ENCODE measurements around the gene PCDH18. TPM values are rescaled to one million over a fixed set of nuclear protein-coding genes. Genes with fewer than 3 reads are reported as not detected.
A peak's percentile ranks its signal among the peaks of the same experiment; 100 is the strongest.

PCDH18 gene
- total and polyA plus RNA-seq, 2 experiments from 2014 or later: 119 to 255 TPM

GRCh38 chr4:137543648-137544047 is 11.4 kb upstream of the PCDH18 start:
- in situ Hi-C loops (cut with MboI): loop anchor here (25.0 kb wide), 2 partner anchors 319 to 1144 kb away; no protein-coding TSS in a partner anchor
- Histone ChIP-seq H3K4me3 (peak overlapping the region; percentile 68; the same call in 1 of the 2 replicates), H3K4me2 (ENCODE audit: unreplicated experiment) (peak overlapping the region; percentile 94), H3K9ac (peak overlapping the region; percentile 72; the same call in 1 of the 2 replicates), H3K9me2 (ENCODE audit: insufficient read depth) (no peaks in the 10 kb centered on the region), H2AFZ (peak overlapping the region; percentile 84), H3K79me2 (ENCODE audit: insufficient read depth) (no peaks in the 10 kb centered on the region), H3K27me3 (replicated peaks; ENCODE audit: insufficient read depth) (no peaks in the 10 kb centered on the region), H4K20me1 (ENCODE audit: insufficient read depth) (no peaks in the 10 kb centered on the region), H3F3A (ENCODE audit: insufficient read depth) (peaks cover 20% of the 10 kb centered on the region), H3K36me3 (ENCODE audit: low read depth) (no peaks in the 10 kb centered on the region), H3K9me3 (ENCODE audit: low read depth) (no peaks in the 10 kb centered on the region), H3K27ac (peak overlapping the region; percentile 77), H3K4me1 (ENCODE audit: insufficient read depth) (peaks cover 54% of the 10 kb centered on the region)
- TF ChIP-seq EZH2phosphoT487 (IDR thresholded peaks at IDR 0.05; ENCODE audit: insufficient read depth, low read depth) (no peak), EZH2 (IDR thresholded peaks at IDR 0.05; ENCODE audit: insufficient read depth, poor library complexity, severe bottlenecking) (no peak)
- DNase-seq: no peak
- WGBS, 2 experiments (ENCODE audit: low coverage in 1 of 2, low lambda C conversion rate in 2 of 2, missing lambda C conversion rate in 2 of 2): 42 to 43% methylated on average over 3 of the region's 3 CpGs

DNA sequence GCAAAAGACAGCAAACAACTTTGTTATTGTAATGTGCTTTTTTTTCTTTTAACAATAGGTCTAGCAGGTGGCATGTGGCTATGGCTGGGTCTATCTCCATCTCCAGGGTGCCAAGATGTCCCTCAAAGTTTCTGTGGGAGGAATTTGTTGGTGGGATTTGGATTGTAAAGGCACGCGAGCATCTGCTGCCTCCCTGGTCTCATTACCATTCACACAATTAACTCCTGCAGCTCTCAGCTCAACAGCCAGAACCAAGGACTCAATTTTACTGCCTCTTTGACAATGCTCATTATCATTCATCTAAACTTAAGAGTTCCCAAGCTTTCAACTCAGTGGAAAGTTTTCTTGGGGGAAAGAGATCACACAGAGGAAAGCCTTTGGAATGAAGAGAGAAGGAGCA is 10.9 kb upstream of the PCDH18 start:
- no peak for DNase-seq
- Histone ChIP-seq H3K79me2 (ENCODE audit: insufficient read depth) (no peaks in the 10 kb centered on the region), H3K9me3 (ENCODE audit: low read depth) (no peaks in the 10 kb centered on the region), H2AFZ (peak overlapping the region; percentile 84), H3K9me2 (ENCODE audit: insufficient read depth) (no peaks in the 10 kb centered on the region), H3K27me3 (replicated peaks; ENCODE audit: insufficient read depth) (no peaks in the 10 kb centered on the region), H3F3A (ENCODE audit: insufficient read depth) (peaks cover 20% of the 10 kb centered on the region), H3K4me2 (ENCODE audit: unreplicated experiment) (peak overlapping the region; percentile 94), H3K4me3 (peak overlapping the region; percentile 68; the same call in 1 of the 2 replicates), H3K36me3 (ENCODE audit: low read depth) (no peaks in the 10 kb centered on the region), H3K27ac (peak overlapping the region; percentile 77), H3K4me1 (ENCODE audit: insufficient read depth) (peaks cover 54% of the 10 kb centered on the region), H4K20me1 (ENCODE audit: insufficient read depth) (no peaks in the 10 kb centered on the region), H3K9ac (peak overlapping the region; percentile 72)
- in situ Hi-C loops (cut with MboI): loop anchor here (25.0 kb wide), 2 partner anchors 319 to 1144 kb away; no protein-coding TSS in a partner anchor
- WGBS, 2 experiments (ENCODE audit: low coverage in 1 of 2, low lambda C conversion rate in 2 of 2, missing lambda C conversion rate in 2 of 2): 31 to 32% methylated on average over 2 of the region's 2 CpGs
- TF ChIP-seq EZH2phosphoT487 (IDR thresholded peaks at IDR 0.05; ENCODE audit: insufficient read depth, low read depth) (no peak), EZH2 (IDR thresholded peaks at IDR 0.05; ENCODE audit: insufficient read depth, poor library complexity, severe bottlenecking) (no peak)

GRCh38 chr4:137541876-137542646 is 9.8 kb upstream of the PCDH18 start:
- in situ Hi-C loops (cut with MboI): loop anchor here (25.0 kb wide), 2 partner anchors 320 to 1145 kb away; no protein-coding TSS in a partner anchor
- no peaks in the 10 kb centered on the region for H3K9me2 ChIP-seq (ENCODE audit: insufficient read depth)
- DNase-seq: peak; percentile 46
- H3F3A ChIP-seq (ENCODE audit: insufficient read depth): peaks cover 20% of the 10 kb centered on the region
- 5 to 7% methylated on average over 7 of the region's 7 CpGs for WGBS, 2 experiments (ENCODE audit: low coverage in 1 of 2, low lambda C conversion rate in 2 of 2, missing lambda C conversion rate in 2 of 2)
- H3K27ac ChIP-seq: peak overlapping the region; percentile 29
- no peak for TF ChIP-seq EZH2 (IDR thresholded peaks at IDR 0.05; ENCODE audit: insufficient read depth, poor library complexity, severe bottlenecking)
- no peak for TF ChIP-seq EZH2phosphoT487 (IDR thresholded peaks at IDR 0.05; ENCODE audit: insufficient read depth, low read depth)
- H3K36me3 ChIP-seq (ENCODE audit: low read depth): no peaks in the 10 kb centered on the region
- no peaks in the 10 kb centered on the region for H3K9me3 ChIP-seq (ENCODE audit: low read depth)
- peak overlapping the region; percentile 72 for H3K9ac ChIP-seq
- H3K4me3 ChIP-seq: peak overlapping the region; percentile 68
- peaks cover 54% of the 10 kb centered on the region for H3K4me1 ChIP-seq (ENCODE audit: insufficient read depth)
- H3K27me3 ChIP-seq (replicated peaks; ENCODE audit: insufficient read depth): no peaks in the 10 kb centered on the region
- H3K4me2 ChIP-seq (ENCODE audit: unreplicated experiment): peak overlapping the region; percentile 94
- no peaks in the 10 kb centered on the region for H4K20me1 ChIP-seq (ENCODE audit: insufficient read depth)
- no peaks in the 10 kb centered on the region for H3K79me2 ChIP-seq (ENCODE audit: insufficient read depth)
- H2AFZ ChIP-seq: peak overlapping the region; percentile 84

- in situ Hi-C loops (cut with MboI): loop anchor here (25.0 kb wide), 2 partner anchors 321 to 1146 kb away; no protein-coding TSS in a partner anchor
- Histone ChIP-seq H3K4me1 (ENCODE audit: insufficient read depth) (peaks cover 51% of the 10 kb centered on the region), H3K79me2 (ENCODE audit: insufficient read depth) (no peaks in the 10 kb centered on the region), H2AFZ (peak overlapping the region; percentile 84), H3K4me3 (peak overlapping the region; percentile 68), H3K9me2 (ENCODE audit: insufficient read depth) (no peaks in the 10 kb centered on the region), H3K27ac (peak overlapping the region; percentile 29), H4K20me1 (ENCODE audit: insufficient read depth) (no peaks in the 10 kb centered on the region), H3F3A (ENCODE audit: insufficient read depth) (peaks cover 13% of the 10 kb centered on the region), H3K4me2 (ENCODE audit: unreplicated experiment) (peak overlapping the region; percentile 94), H3K36me3 (ENCODE audit: low read depth) (no peaks in the 10 kb centered on the region), H3K9me3 (ENCODE audit: low read depth) (no peaks in the 10 kb centered on the region), H3K9ac (peak overlapping the region; percentile 72), H3K27me3 (replicated peaks; ENCODE audit: insufficient read depth) (no peaks in the 10 kb centered on the region)
- 3 to 7% methylated on average over 3 of the region's 3 CpGs for WGBS, 2 experiments (ENCODE audit: low coverage in 1 of 2, low lambda C conversion rate in 2 of 2, missing lambda C conversion rate in 2 of 2)
- DNase-seq: peak; percentile 30
- TF ChIP-seq EZH2 (IDR thresholded peaks at IDR 0.05; ENCODE audit: insufficient read depth, poor library complexity, severe bottlenecking) (no peak), EZH2phosphoT487 (IDR thresholded peaks at IDR 0.05; ENCODE audit: insufficient read depth, low read depth) (no peak)
Measured at GRCh38 chr4:137541181-137541580, 8.9 kb upstream of the PCDH18 start.

Data from GM23248 (cell line).